ENCODE results near the gene SLC6A7.

DNA sequence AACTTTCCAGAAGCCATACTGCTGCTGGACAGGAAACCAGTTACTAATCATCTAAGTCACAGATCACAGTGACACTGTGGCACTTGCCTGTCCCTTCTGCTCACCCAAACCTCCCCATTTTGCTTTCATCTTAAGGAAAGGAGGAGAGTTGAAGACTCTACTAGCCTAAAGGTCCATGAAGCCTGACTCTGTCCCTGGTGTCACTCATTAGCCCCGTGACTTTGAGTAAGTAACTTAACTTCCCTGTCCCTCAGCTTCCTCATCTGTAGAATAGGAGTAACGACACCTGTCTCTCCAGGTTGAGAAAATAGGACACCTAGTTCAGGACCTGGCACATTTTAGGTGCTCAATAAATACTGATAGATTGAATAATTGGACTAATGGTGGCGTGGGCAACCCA, 536 bp upstream of the SLC6A7 start:
- TF ChIP-seq CTCF (IDR thresholded peaks at IDR 0.05) (no peak), POLR2A (IDR thresholded peaks at IDR 0.05) (no peak)

All from sigmoid colon (tissue), 3 donors.